ENCODE measurements around the gene CDK6. TPM values are rescaled to one million over a fixed set of nuclear protein-coding genes. Genes with fewer than 3 reads are reported as not detected.

The CDK6 gene
- total RNA-seq, 4 donors from 2014 or later, result 1.2 to 6.9 (median 2.6) TPM

DNA sequence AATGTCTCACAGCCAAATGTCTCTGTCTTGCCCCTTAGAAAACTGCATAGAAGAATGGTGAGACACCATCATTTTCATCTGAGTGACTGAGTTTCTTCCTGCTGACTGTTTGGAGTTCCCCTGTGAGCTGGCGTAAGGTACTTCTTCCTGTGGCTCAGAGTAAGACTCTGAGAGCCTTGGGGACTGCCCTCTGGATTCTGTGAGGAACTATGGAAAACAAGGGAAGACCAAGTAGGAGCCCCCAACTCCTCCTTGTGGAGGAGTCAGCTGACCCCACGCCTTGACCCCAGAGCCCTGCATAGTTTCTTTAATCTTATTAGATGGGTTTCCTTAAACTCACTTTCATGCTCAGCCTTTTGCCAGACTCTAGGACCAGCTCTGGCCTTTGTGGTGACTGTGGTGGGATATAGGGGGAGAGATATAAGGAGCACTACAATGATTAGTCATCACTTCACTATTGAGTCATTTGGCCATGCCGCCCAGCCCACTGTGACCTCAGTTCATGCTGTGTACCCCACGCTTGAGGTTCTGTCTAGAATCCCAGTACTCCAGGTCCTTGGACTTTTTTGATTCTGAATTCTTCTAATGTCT lies 194.4 kb downstream of the CDK6 start:
- in situ Hi-C loops (cut with MboI; ENCODE audit: low sequenced_read_pairs in 4 of 4), result no loop called here
- ATAC-seq, result no peak
- intact Hi-C loops (cut with DNase I; ENCODE audit: low total_unique reads), result no loop called here
- no peak for TF ChIP-seq POLR2A (IDR thresholded peaks at IDR 0.05)
- TF ChIP-seq, protein P1, sequence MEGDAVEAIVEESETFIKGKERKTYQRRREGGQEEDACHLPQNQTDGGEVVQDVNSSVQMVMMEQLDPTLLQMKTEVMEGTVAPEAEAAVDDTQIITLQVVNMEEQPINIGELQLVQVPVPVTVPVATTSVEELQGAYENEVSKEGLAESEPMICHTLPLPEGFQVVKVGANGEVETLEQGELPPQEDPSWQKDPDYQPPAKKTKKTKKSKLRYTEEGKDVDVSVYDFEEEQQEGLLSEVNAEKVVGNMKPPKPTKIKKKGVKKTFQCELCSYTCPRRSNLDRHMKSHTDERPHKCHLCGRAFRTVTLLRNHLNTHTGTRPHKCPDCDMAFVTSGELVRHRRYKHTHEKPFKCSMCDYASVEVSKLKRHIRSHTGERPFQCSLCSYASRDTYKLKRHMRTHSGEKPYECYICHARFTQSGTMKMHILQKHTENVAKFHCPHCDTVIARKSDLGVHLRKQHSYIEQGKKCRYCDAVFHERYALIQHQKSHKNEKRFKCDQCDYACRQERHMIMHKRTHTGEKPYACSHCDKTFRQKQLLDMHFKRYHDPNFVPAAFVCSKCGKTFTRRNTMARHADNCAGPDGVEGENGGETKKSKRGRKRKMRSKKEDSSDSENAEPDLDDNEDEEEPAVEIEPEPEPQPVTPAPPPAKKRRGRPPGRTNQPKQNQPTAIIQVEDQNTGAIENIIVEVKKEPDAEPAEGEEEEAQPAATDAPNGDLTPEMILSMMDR (IDR thresholded peaks at IDR 0.05 in 4 of 5, conservative IDR thresholded peaks at IDR 0.05 in 1 of 5), result no peak
- H3K27ac ChIP-seq, result no peak overlapping the region
- H3K27me3 ChIP-seq, result no peaks in the 10 kb centered on the region
- no peak overlapping the region for H3K4me3 ChIP-seq
- peaks cover 0 to 10% of the 10 kb centered on the region in 2 donors for H3K4me1 ChIP-seq
- no peak for DNase-seq
- H3K9me3 ChIP-seq, result no peaks in the 10 kb centered on the region
- H3K36me3 ChIP-seq, result no peaks in the 10 kb centered on the region

DNA sequence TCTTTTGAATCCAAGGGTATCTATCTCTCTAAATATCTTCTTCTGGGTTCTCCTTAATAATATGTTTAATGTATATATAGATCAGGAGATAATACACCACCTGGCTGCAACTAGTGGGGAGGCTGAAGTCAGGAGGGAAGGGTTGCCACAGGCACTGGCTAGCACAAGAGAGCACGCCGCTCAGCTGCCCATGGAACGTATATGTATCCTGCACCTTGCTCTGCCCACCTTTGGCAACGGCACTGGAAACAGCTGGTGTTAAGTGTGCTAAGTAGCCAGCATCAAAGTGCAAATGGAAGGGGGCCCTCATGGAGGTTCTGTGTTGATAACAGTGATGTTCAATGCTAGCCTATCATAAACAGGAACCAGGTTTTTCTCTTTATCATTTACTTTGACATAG lies 196.4 kb downstream of the CDK6 start:
- no peak for ATAC-seq
- TF ChIP-seq POLR2A (IDR thresholded peaks at IDR 0.05), result no peak
- TF ChIP-seq, protein P1 (IDR thresholded peaks at IDR 0.05 in 4 of 5, conservative IDR thresholded peaks at IDR 0.05 in 1 of 5), result no peak
- no peak overlapping the region for H3K27ac ChIP-seq
- no peaks in the 10 kb centered on the region for H3K27me3 ChIP-seq
- peaks cover 6 to 11% of the 10 kb centered on the region in 2 donors for H3K4me1 ChIP-seq
- no peak for DNase-seq
- no peaks in the 10 kb centered on the region for H3K9me3 ChIP-seq
- in situ Hi-C loops (cut with MboI; ENCODE audit: low sequenced_read_pairs in 4 of 4) (no loop called here), intact Hi-C loops (cut with DNase I; ENCODE audit: low total_unique reads) (no loop called here)
- no peak overlapping the region for H3K4me3 ChIP-seq
- H3K36me3 ChIP-seq, result no peaks in the 10 kb centered on the region

DNA sequence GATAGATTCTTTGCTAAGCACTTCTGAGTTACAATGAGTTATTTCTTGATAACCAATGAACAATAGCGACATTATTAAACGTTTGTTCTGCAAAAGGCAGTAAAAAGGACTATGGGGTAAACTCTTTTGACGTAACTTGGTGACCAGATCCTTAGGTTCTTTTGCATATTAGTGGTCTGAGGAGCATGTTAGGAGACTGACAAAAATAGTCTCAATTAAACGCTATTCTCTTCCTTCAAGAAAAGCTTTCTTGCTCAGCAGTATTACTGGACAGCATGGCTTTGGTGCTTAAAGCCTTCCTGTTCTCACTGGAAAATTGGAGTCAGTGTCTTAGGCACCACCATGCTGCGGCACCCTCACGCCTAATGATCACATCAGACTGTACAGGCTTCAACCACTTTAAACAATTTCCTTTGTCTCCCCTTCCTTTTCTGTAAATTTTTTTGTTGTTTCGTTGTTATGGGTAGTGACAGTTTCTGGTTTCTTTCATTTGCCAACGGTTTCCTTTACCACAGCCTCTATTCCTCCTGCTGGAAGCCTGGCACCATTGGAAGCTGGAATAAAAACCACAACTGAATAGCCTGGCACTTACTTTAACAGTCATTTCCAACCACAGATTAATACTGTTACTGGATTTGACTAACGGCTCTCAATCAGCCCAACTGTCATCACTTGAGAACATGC lies 197.0 kb downstream of the CDK6 start:
- DNase-seq (no peak), ATAC-seq (no peak)
- Histone ChIP-seq H3K36me3 (no peaks in the 10 kb centered on the region), H3K4me1 (peaks cover 12 to 15% of the 10 kb centered on the region in 2 donors), H3K27me3 (no peaks in the 10 kb centered on the region), H3K27ac (no peak overlapping the region), H3K9me3 (no peaks in the 10 kb centered on the region), H3K4me3 (no peak overlapping the region)
- TF ChIP-seq, protein P1 (IDR thresholded peaks at IDR 0.05 in 4 of 5, conservative IDR thresholded peaks at IDR 0.05 in 1 of 5), result no peak
- no peak for TF ChIP-seq POLR2A (IDR thresholded peaks at IDR 0.05)
- in situ Hi-C loops (cut with MboI; ENCODE audit: low sequenced_read_pairs in 4 of 4), result no loop called here
- intact Hi-C loops (cut with DNase I; ENCODE audit: low total_unique reads), result no loop called here

DNA sequence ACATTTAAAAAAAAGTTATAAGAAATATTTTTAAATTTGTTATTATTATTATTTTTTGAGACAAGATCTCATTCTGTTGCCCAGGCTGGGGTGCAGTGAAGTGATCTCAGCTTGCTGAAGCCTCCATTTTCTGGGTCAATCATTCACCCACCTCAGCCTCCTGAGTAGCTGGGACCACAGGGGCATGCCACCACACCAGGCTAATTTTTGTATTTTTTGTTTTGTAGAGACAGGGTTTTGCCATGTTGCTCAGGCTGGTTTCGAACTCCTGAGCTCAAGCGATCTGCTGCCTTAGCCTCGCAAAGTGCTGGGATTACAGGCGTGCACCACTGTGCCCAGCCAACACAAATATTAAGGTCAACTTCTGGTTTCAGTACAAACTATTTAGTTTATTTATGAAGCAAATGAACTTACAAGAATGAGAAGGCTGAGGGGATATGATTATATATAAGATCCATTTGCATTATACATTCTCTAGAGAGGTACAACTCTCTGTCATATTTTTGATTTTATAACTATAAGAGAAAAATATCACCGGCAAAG lies 200.3 kb downstream of the CDK6 start:
- no peaks in the 10 kb centered on the region for H3K36me3 ChIP-seq
- no peak for ATAC-seq
- no peak for TF ChIP-seq POLR2A (IDR thresholded peaks at IDR 0.05)
- TF ChIP-seq, protein P1 (IDR thresholded peaks at IDR 0.05 in 4 of 5, conservative IDR thresholded peaks at IDR 0.05 in 1 of 5), result no peak
- H3K4me3 ChIP-seq, result no peak overlapping the region
- intact Hi-C loops (cut with DNase I; ENCODE audit: low total_unique reads), result no loop called here
- no peaks in the 10 kb centered on the region for H3K9me3 ChIP-seq
- H3K4me1 ChIP-seq, result peaks cover 25 to 27% of the 10 kb centered on the region in 2 donors
- H3K27ac ChIP-seq, result no peak overlapping the region
- H3K27me3 ChIP-seq, result no peaks in the 10 kb centered on the region
- in situ Hi-C loops (cut with MboI; ENCODE audit: low sequenced_read_pairs in 4 of 4), result no loop called here
- DNase-seq, result no peak
